ENCODE measurements around the gene VWA2.

DNA sequence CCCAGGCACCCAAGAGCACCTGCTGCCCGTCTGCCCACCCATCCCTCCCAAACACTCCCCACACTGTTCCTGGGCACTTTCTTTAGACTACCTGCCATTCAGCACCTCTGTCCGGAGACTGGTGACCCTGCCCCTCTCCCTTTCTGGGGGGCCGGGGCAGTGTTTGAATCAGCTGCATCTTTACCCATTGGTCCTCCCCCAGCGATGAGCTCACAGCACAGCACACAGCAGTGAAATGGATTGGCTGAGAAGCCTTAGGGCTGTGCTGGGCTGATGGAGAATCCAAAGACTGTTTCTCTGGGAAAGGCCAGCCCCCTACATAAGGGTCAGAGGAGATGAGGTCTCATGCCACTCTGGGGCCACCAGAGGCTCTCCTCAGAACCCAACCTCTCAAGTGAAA lies 40.2 kb downstream of the VWA2 start:
- TF ChIP-seq POLR2AphosphoS5 (IDR thresholded peaks at IDR 0.05; ENCODE audit: borderline replicate concordance, low read depth, low read length) (no peak), FOXP2 (optimal IDR thresholded peaks at IDR 0.05; ENCODE audit: control extremely low read depth, extremely low read length, insufficient read depth) (no peak)
